GM21381 (cell line): Measurements from ENCODE around the gene CALN1.
"Not testable (repeated sequence)": the region's sequence is repeated elsewhere in the genome, so short reads cannot be mapped to it uniquely, and the experiment has no call there.

Experiments
- ATAC-seq: cut with Tn5 transposase; IDR thresholded peaks from one replicate; pipeline ENCODE4 v1.9.1; 2021; ENCODE audit warnings: mild to moderate bottlenecking, moderate library complexity; ENCODE audit not compliant: unreplicated experiment

The CALN1 gene

DNA sequence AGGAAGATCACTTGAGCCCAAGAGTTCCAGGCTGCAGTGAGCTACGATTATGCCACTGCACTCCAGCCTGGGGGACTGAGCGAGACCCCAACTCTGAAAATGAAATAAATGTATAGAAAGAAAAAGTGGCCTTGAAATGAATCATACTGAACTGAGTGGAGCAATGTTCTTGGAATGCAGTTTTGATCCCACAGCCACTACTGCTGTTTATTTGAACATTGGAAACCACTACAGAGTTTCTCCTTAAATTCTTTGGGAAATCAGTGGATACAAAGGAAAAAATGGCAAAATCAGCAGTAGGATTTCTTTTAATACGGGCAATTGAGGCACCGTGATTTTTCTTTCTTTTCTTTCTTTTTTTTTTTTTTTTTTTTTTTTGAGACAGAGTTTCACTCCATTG lies 642.8 kb downstream of the CALN1 start:
- ATAC-seq: no peak

DNA sequence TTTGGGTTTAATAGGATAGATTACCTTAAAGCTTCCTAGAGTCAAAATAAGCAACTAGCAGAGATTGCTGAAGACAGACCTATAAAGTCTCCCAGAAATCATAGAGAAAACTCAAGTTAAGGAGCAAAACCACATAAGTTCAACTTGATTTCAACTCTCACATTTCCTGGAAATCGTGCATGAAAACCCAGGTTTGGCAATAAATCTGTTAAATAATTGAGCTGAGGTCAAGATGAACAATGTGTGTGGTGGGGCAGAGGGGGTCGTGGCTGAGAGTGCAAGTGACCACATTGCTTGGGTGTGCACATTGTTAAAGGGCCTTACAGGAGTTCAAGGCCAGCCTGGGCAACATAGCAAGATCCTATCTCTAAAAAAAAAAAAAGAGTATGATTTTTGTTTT lies 643.7 kb downstream of the CALN1 start:
- no peak for ATAC-seq

DNA sequence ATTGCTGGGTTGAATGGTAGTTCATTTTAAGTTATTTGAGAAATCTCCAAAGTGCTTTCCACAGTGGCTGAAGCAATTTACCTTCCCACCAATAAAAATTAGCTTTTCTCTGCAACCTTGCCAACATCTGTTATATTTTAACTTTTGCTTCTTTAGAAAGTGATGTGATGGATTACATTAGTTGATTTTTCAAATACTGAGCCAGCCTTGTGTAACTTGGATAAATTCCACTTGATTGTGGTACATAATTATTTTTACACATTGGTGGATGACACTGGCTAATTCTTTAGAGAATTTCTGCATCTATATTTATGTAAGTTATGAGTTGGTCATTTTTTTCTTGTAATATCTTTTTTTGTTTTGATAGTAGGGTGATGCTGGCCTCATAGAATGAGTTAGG lies 646.1 kb downstream of the CALN1 start:
- ATAC-seq: no peak

DNA sequence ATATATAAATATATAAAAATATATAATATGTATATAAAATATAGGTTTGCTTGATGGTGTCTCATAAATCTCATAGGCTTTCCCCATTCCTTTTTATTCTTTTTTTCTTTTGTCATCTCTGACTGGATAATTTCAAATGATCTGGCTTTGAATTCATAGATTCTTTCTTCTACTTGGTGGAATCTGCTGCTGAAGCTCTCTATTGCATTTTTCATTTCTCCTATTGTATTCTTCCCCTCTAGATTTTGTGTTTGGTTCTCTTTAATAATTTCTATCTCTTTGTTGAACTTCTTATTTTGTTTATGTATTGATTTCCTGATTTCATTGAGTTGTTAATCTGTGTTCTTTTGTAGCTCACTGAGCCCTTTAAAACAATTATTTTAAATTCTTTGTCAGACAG lies 650.8 kb downstream of the CALN1 start:
- ATAC-seq: no peak

DNA sequence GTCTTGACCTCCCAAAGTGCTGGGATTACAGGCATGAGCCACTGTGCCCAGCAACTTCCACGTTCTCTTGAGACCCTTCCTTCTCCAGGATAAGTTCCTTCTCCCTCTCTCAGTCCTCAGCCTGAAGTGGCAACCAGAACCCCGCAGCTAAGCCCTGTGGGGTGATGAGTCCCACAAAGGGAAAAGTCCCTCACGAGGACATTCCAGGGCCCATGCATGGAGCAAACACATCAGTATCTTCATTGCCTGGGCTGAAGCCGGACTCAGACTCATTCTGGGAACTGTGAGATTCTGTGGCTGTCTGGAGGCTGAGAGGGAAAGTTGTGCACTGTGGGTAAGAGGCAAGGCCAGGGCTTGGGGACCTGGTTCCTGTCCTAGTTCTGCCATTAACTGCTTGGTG lies 657.3 kb downstream of the CALN1 start:
- no peak for ATAC-seq

DNA sequence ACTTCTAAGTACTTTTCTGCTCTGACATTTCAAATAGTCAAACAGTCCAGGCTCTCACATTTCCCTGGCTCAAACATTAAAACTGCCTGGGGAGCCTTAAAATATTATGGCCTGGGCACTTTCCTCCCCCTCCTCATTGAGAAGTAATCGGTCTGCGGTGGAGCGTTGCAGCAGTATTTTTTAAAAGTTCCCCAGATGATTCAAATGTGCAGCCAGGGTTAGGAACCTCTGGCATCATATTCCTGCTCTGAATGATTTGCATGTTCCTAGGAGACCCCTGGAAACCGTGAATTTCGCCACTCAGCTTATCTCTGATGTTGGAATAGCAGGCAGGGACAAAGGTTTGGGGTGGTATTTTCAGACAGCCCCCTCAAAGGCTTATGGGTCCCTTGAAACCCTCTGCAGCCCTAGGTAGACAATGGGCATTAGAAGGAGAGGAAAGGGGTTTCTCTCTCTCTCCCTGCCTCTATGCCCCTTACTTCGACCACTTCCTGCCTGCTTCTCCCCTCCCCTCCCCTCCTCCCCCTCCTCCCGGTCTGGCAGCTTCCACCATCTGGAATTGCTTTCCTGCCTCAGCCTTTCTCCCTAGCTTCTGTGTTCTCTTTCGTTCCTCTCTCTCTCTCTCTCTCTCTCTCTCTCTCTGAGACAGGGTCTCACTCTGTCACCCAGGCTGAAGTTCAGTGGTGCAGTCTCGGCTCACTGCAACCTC lies 658.0 kb downstream of the CALN1 start:
- ATAC-seq: no peak

DNA sequence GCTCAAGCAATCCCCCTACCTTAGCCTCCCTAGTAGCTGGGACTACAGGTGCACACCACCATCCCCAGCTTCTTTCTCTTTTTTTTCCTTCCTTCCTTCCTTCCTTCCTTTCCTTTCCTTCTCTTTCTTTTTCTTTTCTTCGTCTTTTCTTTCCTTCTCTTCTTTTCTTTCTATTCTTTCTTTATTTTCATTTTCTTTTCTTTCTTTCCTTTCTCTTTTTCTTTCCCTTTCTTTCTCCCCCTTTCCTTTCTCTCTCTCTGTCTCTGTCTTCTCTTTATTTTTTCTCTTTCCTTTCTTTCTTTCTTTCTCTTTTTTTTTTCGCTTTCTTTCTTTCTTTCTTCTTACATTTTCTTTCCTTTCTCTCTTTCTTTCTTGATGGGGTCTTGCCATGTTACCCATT lies 658.9 kb downstream of the CALN1 start:
- no peak for ATAC-seq

DNA sequence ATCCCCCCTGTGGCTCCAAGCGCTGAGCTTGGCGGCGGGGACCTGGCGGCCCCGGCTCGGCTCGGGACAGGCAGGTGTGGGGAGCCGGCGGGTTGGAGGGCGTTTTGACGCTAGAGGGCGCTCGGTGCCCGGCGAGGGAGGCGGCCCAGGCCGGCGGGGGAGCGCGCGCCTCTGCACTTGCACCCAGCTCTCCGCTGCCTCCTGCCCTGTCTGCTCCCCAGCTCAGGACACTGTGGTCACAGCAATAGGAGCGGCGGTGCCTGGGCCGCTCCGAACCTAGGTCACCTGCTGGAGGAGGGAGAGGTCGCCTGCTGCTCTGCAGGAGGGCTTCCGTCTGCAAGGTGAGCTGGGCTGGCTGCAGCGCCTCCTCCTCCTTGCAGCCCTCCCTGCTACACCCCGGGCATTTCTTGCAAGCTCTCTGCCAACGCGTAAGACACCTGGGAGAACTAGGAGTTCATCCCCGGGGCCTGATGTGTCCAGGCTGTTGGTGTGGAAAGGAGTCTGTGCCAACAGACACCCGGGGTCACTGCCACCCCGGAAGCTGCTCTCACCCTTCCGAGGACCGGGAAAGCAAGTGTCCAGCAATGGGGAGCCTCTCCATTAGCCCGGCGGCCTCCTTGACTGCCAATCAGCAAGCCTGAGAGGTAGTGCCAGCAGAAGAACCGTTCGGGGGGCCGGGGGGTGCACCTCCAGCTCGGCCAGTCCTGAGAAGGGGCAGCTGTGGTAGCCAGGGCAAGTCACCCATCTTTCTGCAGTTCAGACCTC lies 659.8 kb downstream of the CALN1 start:
- ATAC-seq: no peak

DNA sequence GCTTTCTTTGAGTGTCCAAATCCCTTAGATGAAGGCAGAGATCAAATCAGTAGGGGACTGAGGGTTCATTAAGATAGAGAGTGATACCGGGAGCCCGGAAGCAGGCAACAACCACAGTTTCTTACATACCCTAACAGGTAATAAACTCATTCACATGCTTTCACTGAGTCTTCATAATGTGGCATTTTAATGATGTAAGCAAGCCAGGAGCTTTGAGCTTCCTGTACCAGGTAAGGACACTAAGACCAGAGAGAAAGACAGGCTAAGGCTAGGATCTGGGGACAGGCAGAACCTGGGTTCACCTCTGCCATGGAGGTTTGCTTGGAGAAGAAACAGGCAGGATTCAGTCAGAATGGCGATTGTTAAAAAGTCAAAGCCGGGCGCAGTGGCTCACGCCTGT lies 661.8 kb downstream of the CALN1 start:
- no peak for ATAC-seq

DNA sequence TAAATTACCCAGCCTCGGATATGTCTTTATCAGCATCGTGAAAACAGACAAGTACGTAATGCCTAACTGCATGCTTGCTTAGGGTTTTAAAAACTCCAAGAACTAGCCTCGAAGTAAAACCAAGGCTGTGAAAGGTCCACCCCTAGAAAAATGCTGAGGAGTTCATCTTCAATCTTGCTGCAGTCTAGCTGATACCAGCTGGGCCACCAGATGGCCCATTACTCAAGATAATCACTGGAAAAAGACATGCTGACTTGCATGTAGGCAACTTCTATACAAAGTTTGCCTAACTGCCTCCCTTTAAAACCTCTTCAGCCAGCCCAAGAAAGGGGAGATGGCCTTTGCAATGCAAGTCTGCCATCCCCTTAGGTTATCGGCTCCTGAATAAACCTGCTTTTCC lies 666.1 kb downstream of the CALN1 start:
- ATAC-seq: no peak

DNA sequence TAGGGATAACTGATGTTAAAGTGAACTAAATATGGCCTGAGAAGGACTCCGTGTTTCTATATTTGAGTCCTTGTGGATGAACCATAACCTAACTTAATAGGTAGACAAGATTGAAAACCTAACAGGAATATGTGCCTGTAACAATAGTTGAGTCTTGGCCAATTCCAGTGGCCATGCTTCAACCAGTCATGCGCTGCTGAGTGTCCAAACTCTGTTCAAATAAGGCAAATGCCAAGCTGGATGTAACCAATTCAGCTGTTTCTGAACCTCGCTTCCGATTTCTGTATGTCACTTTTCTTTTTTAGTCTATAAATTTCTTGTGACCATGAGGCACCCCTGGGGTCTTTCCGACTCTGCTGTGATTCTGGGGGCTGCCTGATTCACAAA lies 672.0 kb downstream of the CALN1 start:
- no peak for ATAC-seq

DNA sequence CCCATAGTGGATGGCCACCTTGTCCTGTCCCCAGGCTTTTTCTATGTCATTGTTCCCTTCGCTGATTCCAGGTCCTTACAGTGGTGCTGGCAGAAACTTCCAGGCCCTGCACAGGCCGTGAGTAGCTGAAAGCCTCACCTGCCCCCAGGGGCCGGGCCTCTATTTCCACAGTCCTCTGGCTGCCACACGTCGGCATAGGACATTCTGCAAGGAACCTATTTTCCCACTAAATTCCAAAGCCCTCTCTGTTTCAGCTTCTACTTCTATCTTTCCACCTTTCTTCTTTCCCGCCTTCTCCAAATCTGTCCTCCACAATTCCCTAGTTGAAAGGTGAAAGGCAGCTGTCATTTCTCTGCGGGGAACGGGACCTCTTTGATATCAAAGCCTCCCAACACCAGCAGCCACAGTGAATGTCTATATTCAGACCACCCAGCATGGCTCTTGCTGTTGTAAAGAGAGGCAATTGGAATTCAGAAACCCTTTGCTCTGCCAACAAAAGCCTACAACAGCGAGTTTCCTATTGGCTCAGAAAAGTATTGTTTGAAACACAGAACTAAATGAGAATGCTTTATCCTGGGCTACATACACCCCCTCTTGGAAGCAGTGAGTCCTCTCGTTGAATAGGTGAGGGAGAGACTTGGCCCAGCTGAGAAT lies 672.5 kb downstream of the CALN1 start:
- no peak for ATAC-seq

DNA sequence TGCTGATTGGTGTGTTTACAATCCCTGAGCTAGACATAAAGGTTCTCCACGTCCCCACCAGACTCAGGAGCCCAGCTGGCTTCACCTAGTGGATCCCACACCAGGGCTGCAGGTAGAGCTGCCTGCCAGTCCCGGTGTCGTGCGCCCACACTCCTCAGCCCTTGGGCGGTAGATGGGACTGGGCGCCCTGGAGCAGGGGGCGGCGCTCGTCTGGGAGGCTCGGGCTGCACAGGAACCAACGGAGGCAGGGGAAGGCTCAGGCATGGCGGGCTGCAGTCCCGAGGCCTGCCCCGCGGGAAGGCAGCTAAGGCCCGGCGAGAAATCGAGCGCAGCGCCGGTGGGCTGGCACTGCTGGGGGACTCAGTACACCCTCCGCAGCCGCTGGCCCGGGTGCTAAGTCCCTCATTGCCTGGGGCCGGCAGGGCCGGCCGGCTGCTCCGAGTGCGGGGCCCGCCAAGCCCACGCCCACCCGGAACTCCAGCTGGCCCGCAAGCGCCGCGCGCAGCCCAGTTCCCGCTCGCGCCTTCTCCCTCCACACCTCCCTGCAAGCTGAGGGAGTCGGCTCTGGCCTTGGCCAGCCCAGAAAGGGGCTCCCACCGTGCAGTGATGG lies 674.1 kb downstream of the CALN1 start:
- not testable (repeated sequence) for ATAC-seq

DNA sequence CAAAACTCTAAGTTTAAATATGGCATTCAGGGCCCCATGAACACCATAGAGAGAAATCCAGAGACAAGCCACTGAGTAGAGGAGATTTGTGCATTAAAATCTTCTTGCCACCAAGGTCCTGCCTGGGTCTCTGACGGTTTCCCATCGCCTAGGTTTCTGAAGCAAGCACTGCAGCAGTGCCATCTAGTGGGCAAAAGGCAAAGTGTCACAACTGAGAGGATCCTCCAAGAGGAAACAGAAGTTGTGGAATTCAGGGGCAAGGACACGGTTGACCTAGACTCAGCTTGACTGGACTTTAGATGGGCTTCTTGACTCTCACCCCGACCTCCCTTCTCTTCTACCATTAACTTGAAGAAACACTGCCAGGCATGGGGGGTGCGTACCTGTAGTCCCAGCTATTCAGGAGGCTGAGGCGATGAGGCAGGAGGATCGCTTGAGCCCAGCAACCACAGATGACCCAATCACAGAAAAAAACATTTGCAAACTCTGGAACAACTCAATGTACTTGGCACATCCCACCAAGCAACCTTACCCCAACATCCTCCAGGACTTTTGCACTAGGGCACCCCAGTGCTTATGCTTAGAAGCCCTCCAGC lies 676.1 kb downstream of the CALN1 start:
- ATAC-seq: no peak

DNA sequence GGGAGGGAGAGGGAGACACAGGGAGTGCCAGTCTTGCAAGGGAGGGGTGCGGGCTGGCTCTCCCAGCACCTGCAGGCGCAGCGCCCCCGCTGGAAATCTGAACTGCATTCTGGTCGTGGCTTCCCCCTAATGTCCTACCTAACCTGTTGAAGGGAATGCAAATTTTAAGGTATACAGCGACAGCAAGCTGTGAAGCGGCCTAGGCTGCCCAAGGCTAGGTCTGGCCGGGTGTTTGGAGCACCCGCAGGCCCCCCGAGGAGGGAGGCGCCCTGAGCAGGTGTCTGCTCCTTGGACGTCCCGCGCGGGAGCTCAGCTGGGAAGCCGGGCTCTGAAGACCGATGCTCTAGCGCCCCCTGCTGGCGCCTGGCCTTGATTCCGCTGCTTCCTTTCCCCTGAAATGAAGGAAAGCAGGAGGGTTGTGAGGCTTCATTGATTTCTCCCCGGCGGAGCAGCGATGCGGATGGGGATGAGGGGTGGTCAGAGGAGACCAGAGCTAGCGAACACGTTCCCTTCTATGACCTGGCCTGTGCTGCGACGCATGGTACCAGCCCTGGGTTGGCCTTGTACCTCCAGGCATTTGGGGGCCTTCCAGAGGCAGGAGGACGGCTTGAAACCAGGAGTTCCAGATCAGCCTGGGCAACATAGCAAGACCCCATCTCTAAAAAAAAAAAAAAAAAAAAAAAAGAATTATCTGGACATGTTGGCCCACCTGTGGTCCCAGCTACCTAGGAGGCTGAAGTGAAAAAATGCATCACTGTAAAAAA lies 678.8 kb downstream of the CALN1 start:
- no peak for ATAC-seq

DNA sequence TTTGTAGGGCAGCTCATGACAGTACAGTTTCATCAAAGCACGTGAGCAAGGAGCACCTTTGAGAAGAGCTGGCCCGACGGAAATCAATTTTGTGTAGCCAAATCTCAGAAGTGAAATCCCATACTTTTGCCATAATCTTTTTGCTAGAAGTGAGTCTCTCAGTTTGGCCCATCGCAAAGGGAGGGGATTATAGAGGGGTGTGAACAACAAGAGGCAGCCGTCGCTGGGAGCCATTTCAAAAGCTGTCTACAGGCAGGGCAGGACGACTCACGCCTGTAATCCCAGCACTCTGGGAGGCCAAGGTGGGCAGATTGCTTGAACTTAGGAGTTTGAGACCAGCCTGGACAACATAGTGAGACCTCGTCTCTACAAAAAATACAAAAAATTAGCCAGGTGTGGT lies 680.4 kb downstream of the CALN1 start:
- no peak for ATAC-seq
